ENCODE measurements around the gene RPS15.

RPS15 gene

DNA sequence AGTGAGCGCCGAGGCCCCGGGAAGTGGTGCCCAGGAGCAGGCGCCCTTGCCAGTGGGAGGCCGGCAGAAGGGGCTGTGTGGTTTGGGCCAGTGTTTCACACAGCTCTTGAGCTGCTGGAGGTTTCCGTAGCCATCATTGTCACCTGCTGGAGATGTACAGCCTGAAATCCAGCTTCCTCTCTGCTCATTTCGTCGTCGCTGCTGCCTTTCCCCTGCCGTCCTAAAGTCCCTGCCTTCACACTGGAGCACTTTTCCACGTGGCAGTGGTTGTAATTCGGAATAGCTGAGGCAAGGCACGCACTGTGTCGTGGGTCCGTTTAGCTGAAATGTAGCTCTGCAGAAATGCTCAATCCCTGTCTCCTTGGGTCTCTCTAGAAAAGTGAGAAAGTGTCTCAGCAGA lies 17.6 kb upstream of the RPS15 start:
- no peak for DNase-seq (ENCODE audit: low spot score)

DNA sequence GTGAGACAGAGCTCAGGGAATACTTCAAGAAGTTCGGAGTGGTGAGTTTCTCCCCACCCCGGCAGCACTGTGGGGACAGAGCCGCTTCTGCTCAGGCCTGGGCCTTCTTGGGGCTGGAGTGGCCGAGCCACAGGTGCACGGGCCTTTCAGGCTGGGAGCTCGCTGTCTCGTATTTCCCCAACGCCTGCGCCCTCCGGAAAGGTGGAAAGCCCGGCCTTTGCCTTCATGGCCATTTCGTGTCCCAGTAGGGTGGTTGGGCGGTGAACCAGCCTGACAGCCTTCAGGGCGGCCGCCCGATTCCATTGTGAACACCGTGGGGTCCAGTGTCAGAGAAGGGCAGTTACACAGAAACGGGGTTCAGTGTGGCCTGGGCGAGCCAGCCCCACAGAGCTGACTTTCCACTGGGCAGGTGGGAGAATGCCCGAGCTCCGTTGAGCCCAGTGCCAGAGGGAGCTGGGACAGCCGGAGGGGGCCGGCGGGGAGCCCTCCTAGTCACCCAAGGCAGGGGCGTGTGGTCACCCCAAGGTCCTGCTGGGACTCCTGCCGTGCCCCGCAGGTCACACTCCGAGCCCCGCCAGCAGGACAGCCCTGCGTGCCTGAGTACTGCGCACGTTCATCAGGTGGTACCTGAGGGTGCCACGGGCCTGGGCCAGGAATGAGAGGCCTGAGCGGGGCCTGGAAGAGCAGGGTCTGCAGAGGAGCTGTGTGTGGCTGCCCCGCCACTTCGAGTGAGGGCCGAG lies 16.8 kb upstream of the RPS15 start:
- DNase-seq (ENCODE audit: low spot score), result no peak

DNA sequence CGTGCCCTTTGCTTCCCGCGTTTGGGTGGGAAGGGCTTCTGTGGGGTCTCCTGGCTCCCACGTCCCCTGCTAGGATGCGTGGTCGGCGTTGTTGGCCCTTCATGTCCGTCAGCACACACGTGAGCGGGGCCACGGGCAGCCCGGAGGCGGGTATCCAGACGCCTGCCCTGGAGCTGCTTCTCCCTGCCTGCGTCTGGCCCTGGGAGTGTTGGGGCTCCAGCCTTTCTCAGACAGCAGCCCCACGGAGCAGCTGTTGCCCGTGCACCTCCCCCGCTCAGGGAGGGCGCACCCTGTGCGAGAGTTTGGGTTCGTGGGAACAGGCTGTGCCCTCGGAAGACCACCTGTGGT lies 16.3 kb upstream of the RPS15 start:
- DNase-seq (ENCODE audit: low spot score), result no peak

DNA sequence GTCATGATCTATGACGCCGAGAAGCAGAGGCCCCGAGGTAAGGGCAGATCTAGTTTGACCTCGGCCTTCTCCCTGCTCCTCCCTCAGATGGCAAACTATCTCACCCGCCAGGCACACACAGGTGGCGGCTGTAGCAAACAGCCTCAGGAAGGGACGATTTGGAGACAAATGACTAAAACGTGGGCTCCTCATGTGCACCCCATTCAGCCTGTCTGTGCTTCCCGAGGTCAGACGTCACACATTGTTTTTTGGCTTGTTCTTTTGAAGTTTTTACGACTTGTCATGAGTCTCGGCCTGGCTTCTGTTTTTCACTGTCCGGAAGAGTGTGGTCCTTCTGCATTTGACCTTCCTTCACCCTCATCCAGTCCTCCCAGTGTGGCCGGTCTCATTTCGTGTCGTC lies 15.8 kb upstream of the RPS15 start:
- no peak for DNase-seq (ENCODE audit: low spot score)

DNA sequence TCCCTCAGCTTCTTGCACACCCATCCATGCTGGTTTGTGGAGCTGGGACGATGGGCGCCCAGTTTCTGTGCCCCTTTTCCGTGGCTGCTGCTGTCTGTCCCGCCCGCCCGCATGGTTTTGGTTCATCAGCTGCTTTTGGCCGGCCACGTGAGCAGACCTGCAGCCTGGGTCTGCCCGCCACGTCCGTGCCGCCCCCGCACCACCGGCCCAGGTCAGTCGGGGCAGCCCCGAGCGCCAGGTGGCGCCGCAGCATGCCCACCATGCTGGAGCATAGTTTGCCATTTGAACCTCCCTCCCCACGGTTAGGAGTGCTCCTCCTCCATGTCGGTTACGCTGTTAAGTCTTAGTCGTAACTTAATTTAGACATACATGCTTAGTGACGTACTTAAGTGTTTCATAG lies 15.3 kb upstream of the RPS15 start:
- DNase-seq (ENCODE audit: low spot score), result no peak

DNA sequence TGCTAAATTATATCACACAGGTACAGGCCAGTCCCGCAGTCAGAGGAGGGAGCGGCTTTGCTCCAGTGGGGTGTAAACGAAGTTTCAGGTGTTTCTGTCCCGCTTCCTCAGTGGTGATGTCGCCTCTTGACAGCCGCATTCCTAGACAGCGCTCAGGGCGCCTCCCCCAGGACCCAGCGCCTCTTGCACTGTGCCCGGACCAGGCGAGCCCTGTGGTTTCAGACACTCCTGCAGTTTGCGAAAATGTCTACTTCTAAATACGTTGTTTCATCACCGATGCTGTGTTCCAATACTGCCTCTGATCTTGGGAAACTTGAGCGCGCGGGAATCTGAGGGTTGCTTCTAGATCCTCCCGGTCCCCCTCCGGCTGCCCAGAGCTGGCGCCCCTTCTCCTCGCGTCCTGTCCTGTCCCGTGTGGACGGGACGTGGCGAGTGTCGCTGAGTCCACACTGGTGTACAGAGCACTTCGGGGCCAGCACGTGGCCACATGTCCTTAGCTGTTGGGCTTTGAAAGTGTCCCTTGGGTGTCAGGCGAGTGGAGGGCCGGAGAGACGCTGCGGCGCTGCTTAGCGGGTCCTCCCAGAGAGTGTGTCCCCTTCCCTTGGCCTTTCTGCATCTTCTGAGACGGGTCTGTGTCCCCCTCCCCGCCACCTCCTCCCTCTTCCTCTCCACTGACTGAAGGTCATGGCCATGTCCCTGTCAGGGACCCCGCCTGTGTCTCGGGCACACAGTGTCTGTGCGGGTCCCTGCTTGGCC lies 14.6 kb upstream of the RPS15 start:
- DNase-seq (ENCODE audit: low spot score), result no peak

DNA sequence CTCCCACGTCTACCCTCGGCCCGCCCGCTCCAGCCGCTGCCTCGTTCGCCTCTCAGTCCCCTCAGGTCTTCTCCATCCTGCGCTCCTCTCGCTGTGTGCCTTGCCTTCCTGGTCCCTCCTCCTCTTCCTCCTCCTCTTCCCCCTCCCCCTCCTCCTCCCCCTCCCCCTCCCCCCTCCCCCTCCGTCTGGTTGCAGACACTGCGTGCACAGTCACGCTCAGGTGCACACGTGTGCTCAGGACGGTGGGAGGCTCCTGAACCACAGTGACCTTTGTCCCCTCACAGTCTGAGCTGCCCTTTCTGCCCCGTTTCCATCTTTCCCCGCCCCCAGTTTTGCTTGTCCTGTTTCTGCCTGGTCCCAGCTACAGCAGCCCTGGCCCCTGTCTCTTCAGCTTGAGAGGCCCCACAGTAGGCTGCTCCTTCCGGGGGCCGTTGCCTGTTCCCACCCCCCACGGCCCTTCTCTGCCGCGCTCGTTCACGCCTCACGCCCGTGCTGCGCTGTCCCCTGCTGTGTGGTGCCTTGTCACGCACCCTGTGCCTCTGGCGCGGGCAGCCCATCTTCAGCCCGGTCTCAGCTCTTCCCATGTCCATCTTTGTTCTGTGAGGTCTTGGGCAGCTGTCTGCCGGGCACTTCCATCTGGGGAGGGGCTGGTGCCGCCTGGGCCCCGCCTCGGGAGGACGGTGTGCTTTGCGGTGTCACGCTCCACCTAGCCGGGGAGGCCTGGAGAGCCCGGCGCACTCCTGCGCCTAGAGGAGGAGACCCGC lies 13.8 kb upstream of the RPS15 start:
- DNase-seq (ENCODE audit: low spot score), result no peak

DNA sequence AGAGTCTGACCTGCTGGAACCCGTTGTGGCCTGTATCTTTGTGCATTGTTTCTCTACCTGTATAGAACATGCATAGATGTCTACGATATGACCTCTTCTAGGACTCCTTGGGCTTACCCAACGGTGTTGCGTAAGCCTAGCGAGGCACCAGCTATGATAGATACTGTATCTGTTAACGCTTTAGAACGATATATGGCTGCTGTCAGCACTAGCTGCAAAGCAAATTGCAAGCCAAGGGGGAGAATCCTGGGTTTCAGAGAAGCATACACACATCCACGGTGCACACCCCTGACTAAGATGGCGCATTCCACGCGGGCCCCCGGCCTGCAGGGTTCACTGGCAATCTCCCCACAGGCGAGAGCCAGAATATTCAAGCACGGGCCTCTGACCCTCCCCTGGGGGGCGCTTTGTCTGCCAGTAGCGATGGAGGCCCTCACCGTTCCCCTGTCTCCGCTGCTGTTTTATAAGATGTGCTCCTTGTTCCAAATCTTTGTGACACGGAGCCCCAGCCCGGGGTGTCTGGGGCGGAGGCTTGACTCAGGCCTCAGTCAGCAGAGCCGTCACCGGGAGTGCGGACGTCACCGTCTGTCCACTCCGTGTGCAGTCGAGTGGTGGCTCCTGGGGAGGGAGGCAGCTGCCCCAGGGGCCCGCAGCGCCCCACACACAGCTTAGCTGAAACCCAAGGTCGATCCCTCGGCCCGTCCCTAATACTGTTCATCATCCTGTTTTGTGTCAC lies 12.9 kb upstream of the RPS15 start:
- DNase-seq (ENCODE audit: low spot score), result no peak

DNA sequence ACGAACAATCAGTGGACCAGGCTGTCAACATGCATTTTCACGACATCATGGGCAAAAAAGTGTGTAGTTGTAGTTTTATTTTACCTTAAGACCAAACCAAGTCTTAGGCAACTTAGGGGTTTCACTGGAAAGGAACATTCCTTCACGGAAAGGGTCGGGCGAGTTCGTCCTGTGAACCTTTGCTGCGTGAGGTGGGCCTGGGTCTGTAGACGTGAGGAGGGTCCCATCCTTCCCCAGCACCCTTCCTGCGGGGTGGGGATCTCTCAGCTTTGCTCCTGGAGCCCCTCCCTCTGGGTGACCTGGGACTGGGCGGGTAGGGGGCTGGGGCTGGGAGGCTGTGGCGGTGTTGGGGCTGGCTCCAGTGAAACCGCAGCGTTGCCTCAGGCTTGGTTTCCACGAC lies 12.3 kb upstream of the RPS15 start:
- DNase-seq (ENCODE audit: low spot score), result no peak

DNA sequence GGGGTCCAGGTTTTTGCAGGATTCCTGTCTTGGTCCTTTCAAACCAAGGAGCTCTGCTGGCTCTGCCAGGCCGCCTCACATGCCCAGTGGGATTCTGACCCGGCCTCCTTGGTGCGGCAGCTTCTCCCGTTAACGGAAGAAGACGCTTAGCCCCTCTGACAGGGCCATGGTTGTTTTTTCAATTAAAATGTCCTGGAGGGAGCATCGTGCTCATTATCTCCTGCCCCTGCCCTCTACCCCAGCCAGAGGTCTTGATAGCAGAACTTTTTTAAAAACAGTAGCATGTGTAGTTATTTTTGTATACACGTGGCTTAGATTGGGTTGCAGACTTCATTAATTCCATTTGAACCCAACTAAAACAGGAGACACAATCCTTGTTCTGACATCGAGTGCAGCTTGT lies 11.5 kb upstream of the RPS15 start:
- no peak for DNase-seq (ENCODE audit: low spot score)

DNA sequence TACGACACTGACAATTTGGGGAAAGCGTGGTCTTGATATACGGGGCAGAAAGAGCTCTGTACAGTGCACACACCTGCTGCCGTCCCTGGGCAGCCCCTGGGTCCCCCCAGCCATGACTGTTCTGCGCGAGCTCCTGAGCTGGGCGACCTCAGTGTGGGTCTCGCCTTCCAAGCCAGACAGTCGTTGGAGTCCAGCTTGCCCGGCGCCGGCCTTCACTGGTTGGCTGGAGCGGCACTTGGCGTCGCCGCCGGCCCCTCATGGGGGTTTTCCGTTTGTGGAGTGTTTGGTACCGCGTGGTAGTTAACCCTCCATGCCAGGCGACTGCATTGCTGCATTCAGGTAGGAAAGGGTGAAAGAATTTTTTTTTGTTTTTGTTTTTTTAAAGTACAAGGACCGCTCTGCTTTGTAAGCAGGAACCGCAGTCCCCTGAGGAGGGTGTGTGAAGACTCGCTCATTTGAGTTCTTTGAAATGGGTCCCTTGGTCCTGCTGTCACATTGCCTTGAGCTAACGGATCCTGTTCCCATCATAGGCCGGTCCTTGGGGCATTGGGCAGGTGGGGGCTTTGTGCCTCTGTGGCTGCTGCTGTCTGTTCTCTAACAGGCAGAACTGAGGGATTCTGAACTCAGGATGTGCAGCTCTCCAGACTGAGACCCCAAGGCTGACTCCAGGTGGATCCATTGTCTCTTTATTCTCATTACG lies 10.8 kb upstream of the RPS15 start:
- no peak for DNase-seq (ENCODE audit: low spot score)

DNA sequence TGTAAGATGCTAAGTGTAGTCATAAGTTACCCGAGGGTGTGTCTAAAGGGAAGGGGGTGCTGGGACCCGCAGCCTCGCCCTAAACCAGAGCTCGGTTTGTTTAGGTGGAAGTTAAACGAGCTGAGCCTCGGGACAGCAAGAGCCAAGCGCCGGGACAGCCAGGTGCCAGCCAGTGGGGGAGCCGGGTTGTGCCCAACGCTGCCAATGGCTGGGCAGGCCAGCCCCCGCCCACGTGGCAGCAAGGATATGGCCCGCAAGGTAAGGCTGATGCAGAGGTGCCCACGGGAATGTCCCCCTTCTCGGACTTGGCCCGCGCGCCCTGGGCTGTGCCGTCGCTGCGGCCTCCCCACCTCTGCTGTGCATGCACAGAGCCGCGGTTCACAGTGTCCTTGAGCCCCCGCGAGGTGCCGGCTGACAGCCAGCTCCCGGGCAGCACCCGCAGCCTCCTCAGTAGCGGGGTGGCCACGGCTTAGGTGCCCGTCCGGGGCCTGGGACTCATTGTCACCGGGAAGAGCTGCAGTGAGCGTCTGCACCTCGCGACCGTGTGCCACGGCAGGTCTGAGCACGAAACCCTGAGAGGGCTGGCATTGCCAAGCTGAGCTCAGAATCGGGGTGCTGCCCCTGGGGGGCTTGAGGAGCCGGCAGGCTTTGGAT lies 9.3 kb upstream of the RPS15 start:
- DNase-seq (ENCODE audit: low spot score), result no peak

DNA sequence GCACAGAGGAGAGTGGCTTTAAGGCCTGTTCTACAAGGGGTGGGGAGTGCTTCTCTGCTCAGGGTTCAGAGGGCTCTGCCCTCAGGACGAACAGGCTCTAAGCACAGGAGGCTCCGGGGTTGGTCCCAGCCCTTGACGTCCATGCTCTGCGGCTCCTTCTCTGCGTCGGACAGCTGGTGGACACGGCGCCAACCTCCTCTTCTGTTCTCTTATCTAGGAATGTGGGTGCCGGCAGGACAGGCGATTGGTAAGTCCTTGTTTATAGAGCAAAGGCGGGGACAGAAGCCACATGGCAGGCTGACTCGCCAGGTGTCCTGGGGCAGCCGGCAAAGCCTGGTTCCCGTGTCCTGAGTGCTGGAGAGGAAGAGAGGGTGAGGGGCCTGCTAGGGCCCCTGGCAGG lies 8.4 kb upstream of the RPS15 start:
- no peak for DNase-seq (ENCODE audit: low spot score)

DNA sequence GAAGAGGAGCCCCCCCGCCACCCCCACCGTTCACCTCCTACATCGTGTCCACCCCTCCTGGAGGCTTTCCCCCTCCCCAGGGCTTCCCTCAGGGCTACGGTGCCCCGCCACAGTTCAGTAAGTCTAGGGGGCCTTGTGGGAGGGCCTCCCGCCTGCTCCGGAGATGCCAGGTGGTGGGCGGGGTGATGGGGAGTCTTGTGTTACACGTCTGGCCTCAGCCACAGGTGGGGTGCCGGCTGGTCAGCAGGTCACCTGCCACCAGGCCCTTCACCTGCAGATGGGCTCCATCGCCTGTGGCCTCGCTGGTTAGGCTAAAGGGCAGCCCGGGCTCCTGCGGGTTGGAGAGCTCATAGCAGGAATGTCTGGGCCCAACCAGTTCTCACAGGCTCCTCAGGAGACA lies 8.0 kb upstream of the RPS15 start:
- no peak for DNase-seq (ENCODE audit: low spot score)

DNA sequence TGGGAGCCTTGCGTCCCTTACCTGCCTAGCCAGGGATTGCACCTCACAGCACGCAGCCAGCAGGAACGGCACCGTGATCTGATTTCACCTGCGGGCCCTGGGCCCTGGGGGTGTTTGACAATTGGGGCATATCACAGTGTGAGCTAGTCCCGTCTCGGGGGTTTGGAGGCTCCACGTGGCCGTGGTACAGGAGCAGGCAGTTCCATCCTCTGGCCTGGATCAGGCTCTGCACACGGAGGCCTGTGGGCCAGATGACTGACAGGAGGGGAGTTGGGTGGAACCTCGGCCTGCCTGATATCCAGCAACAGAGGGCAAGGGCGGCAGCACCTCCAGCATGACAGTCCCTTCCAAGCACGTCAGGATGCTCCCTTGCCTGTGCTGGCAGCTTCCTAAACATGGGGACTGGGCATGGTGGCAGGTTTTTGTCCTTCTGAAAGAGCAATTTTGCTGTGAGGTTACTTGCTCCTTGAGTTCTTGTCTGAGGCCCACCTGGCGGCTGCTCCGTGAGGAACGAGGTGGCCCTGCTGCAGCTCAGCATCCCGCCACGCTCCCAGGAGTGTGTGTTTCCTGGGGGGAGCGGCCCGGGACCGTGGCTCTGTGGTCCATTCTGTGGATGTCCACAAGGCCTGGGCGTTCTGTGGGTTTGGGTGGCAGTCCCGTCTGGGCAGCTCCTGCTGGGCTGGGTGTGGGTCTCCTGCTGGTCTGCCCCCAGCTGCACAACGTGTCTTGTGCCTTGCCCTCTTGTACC lies 6.3 kb upstream of the RPS15 start:
- DNase-seq (ENCODE audit: low spot score), result no peak

DNA sequence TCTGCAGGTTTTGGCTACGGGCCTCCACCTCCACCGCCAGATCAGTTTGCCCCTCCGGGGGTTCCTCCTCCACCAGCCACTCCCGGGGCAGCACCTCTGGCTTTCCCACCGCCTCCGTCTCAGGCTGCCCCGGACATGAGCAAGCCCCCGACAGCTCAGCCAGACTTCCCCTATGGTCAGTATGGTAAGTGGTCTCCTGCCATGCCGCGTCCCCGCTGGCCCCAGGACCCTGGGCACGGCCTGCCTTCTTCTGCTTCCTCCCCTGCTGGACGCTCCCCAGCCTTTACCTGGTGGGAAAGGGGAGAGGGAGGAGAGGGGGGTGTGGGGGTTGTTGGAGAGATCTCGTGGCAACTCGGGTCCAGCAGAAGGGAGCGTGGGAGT lies 5.7 kb upstream of the RPS15 start:
- no peak for DNase-seq (ENCODE audit: low spot score)

DNA sequence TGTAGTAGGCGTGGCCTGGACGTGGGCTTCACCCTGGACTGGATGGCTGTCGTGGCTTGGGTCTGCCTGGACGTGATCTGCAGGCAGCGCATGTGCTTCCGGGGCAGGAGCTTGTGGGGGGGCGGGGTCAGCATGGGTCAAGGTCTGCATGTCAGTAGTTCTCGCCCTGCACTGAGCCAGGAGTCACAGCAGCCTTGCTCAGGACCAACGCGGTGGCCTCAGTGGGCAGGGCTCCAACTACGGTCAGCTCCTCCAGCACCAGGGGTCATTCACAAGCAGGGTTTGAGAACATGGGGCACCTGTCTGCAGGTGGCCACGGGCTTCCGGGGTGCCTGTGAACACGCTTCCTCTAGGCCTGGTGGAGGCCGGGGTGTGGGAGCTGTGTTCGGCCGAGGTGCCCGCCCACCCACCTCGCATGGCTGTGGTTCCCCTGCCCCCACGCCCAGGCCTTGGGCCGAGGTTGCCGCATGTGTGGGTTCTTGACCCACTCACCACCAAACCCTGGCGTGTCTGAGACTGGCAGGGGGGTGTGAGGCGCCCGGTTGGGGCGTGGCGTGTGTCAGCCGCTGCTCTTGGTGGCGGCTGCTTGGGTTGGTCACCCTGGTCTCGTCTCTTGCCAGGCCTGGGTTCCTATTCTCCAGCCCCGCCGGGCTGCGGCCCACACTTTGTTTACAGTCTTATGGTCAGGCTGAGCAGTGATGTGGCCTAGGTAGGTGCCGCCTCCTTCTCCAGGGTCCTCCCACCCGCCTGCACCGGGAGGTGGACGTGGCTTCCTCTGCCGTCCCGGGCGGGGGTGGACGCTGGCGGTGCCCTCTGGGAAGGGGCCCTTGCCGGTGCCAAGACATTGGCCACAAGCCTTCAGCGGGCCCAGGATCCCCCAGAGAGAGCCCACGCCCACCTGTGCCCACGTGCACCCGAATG lies 4.8 kb upstream of the RPS15 start:
- no peak for DNase-seq (ENCODE audit: low spot score)

DNA sequence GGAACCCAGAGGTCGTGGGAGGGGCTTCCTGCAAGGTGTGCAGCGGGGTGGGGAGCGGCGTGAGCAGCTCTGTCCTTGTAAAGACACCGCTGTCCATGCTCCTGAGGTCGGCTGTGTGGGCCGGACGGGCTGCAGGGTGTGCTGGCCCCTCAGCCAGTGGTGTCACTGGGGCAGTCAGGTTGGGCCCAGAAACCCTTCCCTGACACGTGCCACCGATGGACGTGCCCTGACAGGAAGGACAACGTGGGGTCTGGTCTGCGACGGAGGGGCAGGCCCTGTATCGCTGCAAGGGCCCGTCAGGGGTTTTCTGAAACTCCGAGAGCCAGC lies 4.2 kb upstream of the RPS15 start:
- DNase-seq (ENCODE audit: low spot score), result no peak

DNA sequence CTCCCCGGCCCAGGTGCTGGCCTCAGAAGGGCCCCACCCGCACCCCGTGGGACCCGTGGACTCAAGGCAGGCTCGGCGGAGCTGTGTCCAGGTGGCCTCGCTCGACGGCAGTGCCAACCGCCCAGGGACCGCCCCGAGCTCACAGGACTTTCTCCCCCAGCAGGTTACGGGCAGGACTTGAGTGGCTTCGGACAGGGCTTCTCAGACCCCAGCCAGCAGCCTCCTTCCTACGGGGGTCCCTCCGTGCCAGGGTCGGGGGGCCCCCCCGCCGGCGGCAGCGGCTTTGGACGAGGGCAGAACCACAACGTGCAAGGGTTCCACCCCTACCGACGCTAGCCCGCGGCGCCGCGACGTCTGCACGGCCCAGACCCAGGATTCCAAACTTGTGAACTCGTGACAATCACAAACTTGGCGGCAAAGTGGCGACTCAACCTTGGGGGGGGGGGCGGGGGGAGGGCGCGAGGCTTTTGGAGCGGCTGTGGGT lies 3.6 kb upstream of the RPS15 start:
- DNase-seq (ENCODE audit: low spot score), result no peak

All from CD4-positive, alpha-beta T cell treated with Interleukin-15 for 4 hours (primary cell).